Mammary epithelial cell (primary cell): Measurements from ENCODE around the gene COBLL1.

Source experiments
- CTCF ChIP-seq, 2 donors: IDR thresholded peaks in 1 of 2; conservative IDR thresholded peaks in 1 of 2; 2 replicates each; pipeline ENCODE4 v1.5.1; 2011 to 2012; ENCODE audit warnings: inconsistent platforms in 2 of 2, low read length in 2 of 2, mild to moderate bottlenecking in 2 of 2, control low read depth in 1 of 2, low read depth in 1 of 2; ENCODE audit not compliant: insufficient read depth in 1 of 2; ENCODE audit errors: extremely low read depth in 1 of 2
- EZH2 ChIP-seq: IDR thresholded peaks from 2 replicates; pipeline ENCODE4 v1.6.1; 2012; ENCODE audit warnings: low read length, inconsistent platforms, borderline replicate concordance

DNA sequence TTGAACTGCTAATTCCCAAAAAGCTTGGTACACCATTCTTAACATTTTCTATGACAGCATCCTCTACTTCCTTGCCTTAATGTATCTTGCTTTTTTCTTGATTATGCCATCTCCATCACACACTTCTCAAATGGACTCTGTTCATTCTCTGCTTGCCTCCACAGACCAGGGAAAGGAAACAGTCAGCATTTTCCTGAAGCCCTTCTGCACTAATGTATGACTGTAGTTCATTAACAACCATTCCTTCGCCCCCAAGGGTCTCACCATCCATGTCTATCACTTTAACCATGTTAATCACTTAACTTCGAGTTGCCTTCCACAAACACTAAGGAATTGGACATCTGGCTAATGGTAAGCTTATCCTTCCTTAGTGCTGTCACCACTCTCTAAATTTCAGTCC is 54.8 kb downstream of the COBLL1 start:
- TF ChIP-seq CTCF (conservative IDR thresholded peaks at IDR 0.05 in 1 of 2, IDR thresholded peaks at IDR 0.05 in 1 of 2; ENCODE audit: extremely low read depth in 1 of 2, insufficient read depth in 1 of 2, low read depth in 1 of 2, low read length in 2 of 2) (no peak), EZH2 (no peak)
